Nucleus accumbens (tissue), 56 donors: ENCODE results near the gene AK5.
"Not testable (repeated sequence)": the region's sequence is repeated elsewhere in the genome, so short reads cannot be mapped to it uniquely, and the experiment has no call there.

Source experiments
- DNase-seq, 56 donors: peaks; one replicate each; lab custom pipeline; 2025; lab: John Stamatoyannopoulos, UW

Gene AK5

DNA sequence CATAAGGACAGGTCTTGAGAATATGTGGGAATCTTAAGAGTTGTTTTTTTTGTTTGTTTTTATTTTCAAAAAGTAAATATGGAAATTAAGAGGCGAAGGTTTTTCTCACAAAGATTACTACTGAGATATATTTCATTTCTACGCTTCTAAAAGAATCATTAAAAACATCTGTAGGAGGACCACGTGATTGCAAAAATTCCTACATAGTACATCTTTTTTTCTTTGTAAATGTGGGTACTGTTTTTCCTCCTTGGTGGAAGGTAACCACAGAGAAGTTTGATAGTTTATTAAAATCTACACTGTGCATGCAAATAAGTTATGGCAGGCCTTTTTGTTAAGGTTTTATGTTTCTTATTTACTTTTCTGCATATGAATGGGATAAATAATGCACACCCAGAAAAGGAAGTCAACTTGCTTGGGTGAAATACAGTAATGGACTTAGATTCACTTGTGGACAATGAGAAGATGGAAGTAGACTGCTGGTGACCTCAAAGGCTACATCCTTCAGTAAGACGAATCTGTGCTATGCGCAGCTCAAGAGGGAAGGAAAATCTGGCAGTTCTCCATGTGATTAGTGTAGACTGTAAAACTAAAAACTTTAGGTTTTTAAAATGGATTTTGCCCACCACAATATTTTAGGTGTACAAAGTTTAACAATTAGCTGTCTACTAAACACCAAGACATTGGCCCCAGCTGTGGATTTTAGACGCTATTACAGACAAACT lies 2.0 kb downstream of the AK5 start:
- peak in 1 of 56 donors; percentile 7 for DNase-seq

DNA sequence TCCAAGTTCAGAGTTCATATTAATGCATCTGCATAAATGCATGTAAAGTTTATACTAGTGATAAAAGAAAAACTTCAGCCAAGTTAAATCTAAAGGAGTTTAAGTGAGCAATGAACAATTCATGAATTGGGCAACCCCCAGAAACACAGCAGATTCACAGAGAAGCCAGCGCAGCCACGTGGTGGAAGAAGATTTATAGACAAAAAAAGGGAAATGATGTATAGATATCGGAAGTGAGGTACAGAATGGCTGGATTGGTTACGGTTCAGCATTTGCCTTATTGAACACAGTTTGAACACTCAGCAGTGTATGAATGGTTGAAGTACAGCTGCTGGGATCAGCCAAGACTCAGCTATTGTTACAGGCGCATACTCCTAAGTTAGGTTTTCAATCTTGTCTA lies 5.7 kb downstream of the AK5 start:
- no peak for DNase-seq

DNA sequence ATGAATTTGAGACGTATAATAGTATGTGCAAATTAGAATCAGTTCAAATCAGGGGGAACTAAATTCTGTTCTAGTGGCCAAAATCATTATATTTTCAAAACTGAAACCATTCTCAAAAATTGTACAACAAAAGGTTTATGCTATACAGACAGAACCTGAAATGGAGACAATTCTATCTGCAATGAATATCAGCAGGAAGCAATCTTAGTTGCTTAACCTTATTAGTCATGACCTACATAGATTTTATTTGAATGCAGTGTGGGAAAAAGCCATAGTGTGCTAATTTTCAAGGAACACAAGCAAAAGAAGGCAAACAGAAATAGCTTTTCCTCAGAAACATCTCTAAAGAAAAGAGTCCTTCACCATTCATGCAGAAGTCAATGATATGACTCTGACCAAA lies 6.5 kb downstream of the AK5 start:
- no peak for DNase-seq

DNA sequence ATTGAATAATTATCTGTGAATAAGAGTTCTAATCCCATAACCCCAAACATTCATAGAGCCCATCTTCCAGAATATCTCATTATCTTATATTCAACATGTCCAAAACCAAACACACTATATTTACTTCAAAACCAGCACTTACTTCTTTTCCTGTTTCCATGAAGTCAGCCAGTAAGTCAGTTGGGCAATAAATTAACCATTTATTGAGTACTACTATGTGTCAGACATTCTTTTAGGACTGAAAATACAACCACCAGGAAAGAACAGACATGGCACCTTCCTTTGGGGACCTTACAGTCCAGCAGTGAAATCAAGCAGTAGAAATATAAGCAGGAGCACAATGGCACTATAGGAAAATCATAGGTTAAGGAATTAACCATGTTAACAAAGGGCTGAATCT lies 8.8 kb downstream of the AK5 start:
- DNase-seq: no peak

DNA sequence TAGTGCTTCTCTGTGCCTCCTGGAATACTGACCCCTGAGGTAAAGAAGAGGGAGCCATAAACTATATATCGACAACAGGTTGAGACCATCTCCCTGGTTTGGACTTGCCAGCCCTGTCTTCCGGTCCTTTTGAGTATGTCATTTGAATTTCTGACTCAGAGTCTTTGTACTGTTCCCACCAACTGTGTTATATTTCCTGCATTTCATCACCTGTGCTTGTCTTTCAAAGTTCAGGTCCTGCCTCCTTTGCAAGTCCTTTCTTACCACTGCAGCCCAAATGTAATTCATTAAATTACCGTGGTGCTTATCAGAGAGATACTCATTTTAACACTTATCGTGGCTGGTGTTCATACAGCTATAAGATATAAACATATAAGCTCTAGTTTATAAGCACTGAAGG lies 10.7 kb downstream of the AK5 start:
- DNase-seq: no peak

DNA sequence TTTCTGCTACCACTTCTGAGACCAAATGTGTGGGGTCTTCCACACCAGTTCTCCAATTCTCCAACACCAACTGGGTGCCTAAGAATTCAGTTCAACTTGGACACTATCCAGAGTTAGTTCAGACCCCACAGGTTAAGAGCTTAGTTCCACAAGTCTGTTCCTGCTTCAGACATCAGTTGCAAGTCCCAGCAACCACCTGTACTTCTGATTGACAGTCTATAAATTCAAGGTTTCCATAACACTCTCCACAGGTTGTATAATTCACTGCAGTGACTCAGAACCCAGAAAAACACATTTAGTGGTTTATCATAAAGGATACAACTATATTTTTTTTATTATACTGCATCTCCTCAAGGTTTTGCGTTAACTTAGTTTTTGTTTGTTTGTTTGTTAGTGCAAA lies 18.7 kb downstream of the AK5 start:
- DNase-seq: no peak

DNA sequence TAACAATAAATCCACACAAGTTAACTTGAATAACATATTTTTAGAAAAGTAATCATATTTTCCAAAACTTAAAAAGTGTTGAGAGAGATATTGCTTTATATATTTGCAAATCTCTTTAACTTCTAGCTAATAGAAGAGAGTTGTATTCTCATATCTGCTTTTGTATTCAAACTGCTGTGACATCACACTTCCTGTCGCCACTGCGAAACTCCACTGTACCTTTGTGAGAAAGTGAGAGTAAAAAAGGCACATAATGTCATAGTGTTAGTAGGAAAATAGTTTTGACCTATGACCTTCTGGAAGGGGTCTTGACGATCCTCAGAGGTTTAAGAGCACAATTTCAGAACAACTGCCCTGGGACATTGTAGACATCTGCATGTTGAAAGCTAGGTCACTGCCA lies 21.6 kb downstream of the AK5 start:
- DNase-seq: no peak

DNA sequence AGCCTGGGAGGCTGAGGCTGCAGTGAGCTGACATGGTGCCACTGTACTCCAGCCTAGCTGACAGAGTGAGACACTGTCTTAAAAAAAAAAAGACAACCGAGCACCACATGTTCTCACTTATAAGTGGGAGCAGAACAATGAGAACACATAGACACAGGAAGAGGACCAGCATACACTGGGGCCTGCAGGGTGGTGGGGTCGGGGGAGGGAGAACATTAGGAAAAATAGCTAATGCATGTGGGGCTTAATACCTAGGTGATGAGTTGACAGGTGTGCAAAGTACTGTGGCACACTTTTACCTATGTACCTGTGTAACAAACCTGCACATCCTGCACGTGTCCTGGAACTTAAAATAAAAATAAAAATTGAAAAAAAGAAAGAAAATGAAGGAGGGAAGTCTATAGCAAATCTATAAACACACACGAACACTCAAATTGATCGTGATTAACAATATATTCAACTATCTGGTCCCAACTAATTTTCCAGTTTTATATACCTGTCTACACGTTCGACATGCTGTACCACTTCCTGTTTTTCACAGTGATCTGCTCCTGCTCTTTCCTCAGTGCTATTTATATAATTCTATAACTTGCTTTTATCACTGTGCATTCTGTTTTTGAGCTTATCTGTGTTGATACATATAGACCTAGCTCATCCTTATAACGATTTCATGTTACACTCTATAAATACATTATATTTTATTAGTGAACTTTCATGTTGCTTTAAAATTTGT lies 27.2 kb downstream of the AK5 start:
- DNase-seq: no peak

DNA sequence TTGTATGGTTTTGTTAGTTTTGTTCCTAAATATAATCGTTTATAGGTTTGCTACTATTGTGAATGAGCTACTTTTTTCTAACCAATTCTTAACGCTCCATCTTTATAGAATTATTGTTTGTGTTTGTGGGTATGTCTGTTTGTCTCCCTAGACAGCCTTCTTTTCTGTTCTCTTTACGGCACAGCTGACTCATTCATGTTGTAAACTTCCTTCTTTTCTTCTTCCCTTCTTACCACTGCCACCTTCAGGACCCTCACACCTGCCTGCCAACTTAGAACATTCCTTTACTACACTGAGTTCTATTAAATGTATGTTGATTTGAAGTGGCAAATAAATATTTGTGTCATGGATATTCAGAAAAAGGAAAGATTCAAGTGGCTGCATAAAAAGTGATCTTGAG lies 29.1 kb downstream of the AK5 start:
- no peak for DNase-seq

DNA sequence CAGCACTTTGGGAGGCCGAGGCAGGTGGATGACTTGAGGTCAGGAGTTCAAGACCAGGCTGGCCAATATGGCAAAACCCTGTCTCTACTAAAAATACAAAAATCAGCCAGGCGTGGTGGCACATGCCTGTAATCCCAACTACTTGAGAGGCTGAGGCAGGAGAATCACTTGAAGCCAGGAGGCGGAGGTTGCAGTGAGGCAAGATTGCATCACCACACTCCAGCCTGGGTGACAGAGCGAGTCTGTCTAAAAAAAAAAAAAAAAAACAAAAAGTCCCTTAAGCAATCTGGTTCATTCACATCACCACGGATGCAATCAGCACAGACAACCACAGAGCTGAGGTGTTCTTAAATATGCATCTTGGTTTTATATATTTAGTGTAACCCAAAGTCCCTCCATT lies 30.5 kb downstream of the AK5 start:
- not testable (repeated sequence) for DNase-seq

DNA sequence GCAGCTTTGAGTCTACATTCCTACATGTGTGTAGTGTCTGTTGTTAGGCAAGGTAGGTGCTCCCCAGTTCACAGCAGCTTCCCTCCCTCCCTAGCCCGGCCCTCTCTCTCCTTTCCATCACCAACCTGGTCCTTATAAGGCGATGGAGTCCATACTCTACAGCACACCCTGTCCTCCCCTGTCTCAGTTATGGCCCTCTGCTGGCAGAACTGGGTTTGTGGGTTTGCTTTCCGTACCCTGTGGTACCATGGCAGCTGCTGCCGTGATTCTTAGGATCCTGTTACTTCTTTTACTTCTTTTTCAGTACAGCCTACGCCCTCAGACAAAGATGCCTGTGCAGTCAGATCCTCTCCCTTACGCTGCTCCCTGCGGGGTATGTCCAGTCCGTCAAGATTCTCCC lies 31.7 kb downstream of the AK5 start:
- peak in 2 of 56 donors; percentile 9 to 25 for DNase-seq

DNA sequence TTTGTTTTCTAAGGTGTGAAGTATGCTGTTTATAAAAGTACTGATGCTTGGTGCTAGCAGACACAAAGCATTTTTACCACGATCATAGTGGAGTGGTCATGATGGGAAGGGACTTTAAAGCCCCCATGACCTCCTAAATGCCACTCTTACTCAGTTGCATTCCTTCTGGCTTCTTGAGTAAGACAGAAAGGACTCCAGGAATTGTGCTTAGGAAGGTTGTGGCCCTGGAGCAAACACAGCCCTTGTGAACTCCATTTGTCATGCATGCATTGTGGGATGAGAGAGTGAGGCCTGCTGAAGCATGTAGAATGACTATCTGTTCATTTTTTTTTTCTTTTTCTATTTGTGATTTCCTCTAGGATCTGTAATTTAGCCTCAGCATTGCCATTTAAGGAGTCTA lies 34.2 kb downstream of the AK5 start:
- DNase-seq: no peak

DNA sequence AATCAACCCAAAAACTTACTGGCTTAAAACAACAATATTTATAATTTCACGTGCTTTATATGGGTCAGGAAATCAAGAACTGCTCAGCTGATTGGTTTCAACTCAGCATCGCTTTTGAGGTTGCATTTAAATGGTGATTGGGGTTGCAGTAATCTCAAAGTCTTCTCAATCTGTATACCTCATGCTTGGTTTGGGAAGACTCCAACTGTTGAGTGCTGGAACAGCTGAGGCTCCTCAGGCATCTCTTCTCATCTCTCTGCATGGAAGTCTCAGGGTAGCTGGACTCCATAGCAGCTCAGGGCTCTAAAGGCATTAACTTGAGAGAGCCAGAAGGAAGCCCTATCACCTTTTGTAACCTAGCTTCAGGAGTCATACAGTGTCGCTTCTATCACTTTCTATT lies 35.1 kb downstream of the AK5 start:
- DNase-seq: no peak

DNA sequence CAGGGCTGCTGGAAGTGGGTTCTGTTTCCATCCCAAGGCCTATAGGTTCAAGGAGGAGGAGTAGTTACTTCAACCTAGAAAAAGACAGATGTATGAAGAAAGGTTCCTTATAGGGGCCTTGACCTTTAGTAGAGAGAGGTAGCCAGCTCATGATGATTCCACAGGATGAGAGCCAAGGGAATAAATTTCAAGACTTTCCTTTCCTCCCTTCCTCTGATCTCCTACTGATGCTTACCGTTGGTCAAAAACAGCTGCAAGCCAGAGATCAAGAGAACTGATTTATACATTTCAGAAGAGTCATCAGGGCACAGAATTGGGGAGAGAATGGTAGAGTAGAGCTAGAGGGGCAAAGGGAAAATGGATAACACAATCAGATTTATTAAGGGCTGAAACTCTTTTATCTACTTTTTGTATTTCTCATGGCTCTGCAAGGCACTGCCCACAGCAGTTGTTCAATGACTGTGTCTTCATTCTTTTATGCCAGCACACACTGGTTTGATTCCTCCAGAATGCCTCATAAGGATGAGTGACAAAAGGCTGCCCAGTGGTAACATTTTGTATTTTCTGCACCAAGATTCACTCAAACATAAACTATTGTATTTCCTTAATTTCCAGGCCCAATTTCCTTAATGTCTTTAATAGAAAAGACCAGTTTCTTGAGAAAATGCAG lies 37.4 kb downstream of the AK5 start:
- no peak for DNase-seq

DNA sequence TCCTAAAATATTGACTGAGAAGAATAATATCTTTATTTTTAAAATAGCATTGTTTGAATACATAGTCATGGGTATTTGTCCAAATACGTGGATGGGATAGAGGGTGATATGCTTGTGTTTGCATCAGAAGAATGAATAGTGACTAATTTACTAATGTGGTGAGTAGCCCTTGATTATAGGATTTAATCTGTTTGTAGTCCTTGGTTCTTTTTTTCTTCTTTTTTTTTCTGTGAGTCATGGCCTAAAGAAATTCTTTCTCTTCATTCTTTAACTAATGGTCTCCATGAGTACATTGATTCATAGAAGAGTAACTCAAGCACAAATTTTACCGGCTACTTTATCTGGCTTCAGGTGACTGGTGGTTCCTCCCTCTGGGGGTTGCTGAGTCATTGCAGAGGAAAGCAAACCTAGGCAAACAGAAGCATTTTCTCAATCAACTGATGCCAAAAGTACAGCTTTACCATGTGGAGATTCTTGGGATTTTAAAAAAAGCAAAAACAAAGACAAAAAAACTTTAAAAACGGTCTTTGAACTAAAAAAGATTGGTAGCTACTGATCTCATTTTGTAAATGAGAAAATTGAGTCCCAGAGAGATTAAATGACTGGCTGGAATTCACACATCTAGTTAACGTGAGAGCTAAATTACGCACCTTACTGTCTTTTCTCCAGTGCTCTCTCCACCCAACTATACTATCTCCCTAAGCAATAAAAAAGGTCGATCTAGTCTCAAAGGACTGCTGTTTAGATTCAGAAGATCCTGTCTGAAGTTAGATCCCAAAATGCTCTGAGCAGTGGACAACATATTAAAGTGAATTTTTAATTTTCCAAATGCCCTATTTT lies 40.5 kb downstream of the AK5 start:
- no peak for DNase-seq

DNA sequence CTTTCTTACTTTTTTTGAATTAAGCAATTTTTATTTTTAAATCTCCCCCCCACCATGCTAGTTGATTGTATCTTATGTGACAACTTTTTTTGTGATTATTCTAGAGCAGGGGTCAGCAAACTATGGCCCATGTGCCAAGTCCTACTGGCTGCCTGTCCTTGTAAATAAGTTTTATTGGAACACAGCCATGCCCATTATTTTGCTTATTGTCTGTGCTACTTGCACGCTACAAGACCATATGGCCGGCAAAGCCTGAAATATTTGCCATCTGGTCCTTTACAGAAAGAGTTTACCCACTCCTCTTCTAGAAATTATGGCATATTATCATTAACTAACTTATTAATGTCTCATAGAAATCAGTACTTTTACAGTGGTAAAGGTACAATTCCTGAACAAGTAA lies 51.7 kb downstream of the AK5 start:
- no peak for DNase-seq

DNA sequence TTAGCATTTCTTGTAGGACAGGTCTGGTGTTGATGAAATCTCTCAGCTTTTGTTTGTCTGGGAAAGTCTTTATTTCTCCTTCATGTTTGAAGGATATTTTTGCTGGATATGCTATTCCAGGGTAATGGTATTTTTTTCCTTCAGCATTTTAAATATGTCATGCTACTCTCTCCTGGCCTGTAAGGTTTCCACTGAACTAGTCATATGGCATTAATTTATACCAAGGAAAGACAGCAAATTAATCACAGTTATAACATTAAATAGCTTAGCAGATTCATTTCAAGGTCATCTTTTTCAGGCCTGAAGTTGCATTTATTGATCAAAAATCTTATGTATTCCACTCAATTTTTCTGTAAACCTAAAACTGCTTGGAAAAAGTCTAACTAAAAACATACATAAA lies 54.9 kb downstream of the AK5 start:
- no peak for DNase-seq

DNA sequence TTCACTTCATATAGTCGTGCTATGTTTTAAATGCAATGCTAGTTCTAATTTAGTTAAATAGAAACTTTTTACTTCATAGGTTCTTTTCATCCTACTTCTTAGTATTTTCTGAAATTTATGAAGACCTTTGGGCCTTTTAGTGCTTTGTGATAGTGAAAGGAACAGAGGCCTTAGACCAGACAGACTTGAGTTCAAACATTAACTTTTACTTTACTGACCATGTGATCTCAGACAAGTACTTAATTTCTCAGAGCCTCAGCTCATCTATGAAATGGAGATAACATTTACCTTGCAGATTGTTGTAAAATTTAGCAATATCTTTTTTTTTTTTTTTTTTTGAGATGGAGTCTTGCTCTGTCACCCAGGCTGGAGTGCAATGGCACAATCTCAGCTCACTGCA lies 57.5 kb downstream of the AK5 start:
- DNase-seq: no peak

DNA sequence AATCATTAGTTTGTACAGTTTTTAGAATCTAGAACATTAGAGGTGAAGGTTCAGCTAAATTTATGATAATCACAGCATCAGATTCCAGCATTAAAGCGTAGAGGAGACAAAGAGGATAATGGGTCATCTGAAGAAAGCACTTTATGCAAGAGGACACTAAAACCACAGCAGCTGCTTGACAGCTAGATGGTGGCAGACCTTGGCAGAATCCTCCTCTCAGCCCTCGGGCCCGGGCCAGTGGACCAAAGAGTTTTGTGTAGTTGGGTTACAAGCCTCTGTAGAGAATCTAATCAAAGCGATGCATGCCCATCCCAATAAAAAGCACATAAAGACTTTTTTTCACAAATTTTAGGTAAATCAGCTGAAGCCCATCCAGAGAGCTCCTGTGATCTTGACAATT lies 59.4 kb downstream of the AK5 start:
- peak in 2 of 56 donors; percentile 15 to 16 for DNase-seq

DNA sequence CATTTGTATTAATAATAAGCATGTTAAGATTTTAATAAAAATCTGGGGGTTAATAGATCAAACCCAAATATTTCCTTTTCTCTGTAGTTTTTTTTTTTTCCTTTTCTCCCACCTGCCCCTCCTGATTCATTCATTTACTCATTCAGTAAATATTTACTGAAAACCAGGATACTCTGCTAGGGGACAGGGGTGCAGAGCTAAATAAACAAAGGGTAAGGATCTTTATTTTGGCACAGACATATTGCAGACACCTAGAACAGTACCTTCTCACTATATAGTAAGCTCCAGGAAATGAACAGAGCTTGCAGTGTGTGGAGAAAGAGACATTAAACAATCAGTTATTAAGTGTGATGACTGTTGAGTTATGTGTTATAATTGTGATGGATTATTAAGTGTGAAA lies 60.9 kb downstream of the AK5 start:
- DNase-seq: no peak

DNA sequence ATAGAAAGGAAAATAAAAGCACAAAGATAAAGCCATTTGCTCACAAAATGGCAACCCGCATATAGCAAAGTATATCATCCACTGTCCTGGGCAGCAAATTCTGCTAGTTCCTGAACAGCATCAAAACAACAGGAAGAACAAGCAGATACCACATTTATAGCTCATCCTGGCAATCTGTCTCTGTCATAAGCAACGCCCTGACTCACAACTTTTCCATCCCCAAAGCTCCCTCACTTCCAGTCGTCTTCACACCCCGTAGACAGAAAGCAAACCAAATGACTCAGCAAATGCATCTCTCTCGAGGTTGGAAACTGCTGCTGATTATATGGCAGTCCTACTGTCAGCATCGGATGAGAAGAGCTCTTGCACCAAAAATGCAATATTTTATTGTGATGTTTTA lies 65.8 kb downstream of the AK5 start:
- DNase-seq: peak in 1 of 56 donors; percentile 28
